MCF 10A (cell line): ENCODE data around the gene PTBP1. TPM values are rescaled to one million over a fixed set of nuclear protein-coding genes. Genes with fewer than 3 reads are reported as not detected.

Source experiments
- BruUV-seq: library from RNA; stranded (reverse); fragments of 400-500 nt; replicated peaks from 2 replicates; lab custom pipeline; 2021; lab: Mats Ljungman, UMichigan
- CTCF ChIA-PET: fragments of 300-600 bp; sonication (Branson Sonifier 250); formaldehyde crosslinking; extraction: SDS; loops from one replicate; lab custom pipeline; 2021; ENCODE audit warnings: antibody characterized with exemption, inconsistent platforms; lab: Yijun Ruan, JAX
- POLR2A ChIA-PET: fragments of 300-600, 350-650 bp; sonication (Branson Sonifier 250); formaldehyde crosslinking; extraction: SDS; loops from one replicate; lab custom pipeline; 2020; ENCODE audit warnings: antibody characterized with exemption, inconsistent platforms; lab: Yijun Ruan, JAX
- DNase-seq: peaks from one replicate; pipeline ENCODE4 v3.0.0-alpha.2; 2018; ENCODE audit not compliant: unreplicated experiment
- H3K27ac Mint-ChIP-seq: one replicate; pipeline ENCODE4 v1.8.0; 2022; ENCODE audit warnings: mild to moderate bottlenecking, low read depth, mixed read lengths; ENCODE audit not compliant: unreplicated experiment
- H3K27me3 Mint-ChIP-seq: one replicate; pipeline ENCODE4 v1.8.0; 2022; ENCODE audit warnings: mixed read lengths; ENCODE audit not compliant: insufficient read depth, unreplicated experiment
- H3K36me3 Mint-ChIP-seq: one replicate; pipeline ENCODE4 v1.8.0; 2022; ENCODE audit warnings: mild to moderate bottlenecking, moderate library complexity, mixed read lengths; ENCODE audit not compliant: insufficient read depth, unreplicated experiment
- H3K4me1 Mint-ChIP-seq: one replicate; pipeline ENCODE4 v1.8.0; 2022; ENCODE audit warnings: mixed read lengths; ENCODE audit not compliant: insufficient read depth, unreplicated experiment
- H3K4me3 Mint-ChIP-seq: one replicate; pipeline ENCODE4 v1.8.0; 2022; ENCODE audit warnings: mild to moderate bottlenecking, moderate library complexity, mixed read lengths; ENCODE audit not compliant: unreplicated experiment
- H3K9me3 Mint-ChIP-seq: one replicate; pipeline ENCODE4 v1.8.0; 2022; ENCODE audit warnings: mixed read lengths; ENCODE audit not compliant: unreplicated experiment
- CTCF ChIP-seq: fragments of 200-600 bp; IDR thresholded peaks from one replicate; pipeline ENCODE4 v1.8.0; 2022; ENCODE audit warnings: antibody characterized with exemption, mild to moderate bottlenecking; ENCODE audit not compliant: unreplicated experiment
- intact Hi-C: fragments of 100-400 bp; cut with micrococcal nuclease; formaldehyde crosslinking; loops from 2 replicates; pipeline ENCODE4 v1.14.1; 2022
- total RNA-seq: library from RNA; stranded (reverse); gene quantifications from 2 replicates; pipeline ENCODE4 v1.2.3, GENCODE V29; 2022

PTBP1 gene
- total RNA-seq, 1 experiment from 2014 or later, result 431 TPM

GRCh38 chr19:750640-751423 is 46.4 kb upstream of the PTBP1 start, which contains the start of gene MISP:
MISP (plus strand) TSS chr19:751112; CDS start chr19:756947, 5,835 bp downstream.
- no peaks in the 10 kb centered on the region for H3K9me3 Mint-ChIP-seq
- H3K27me3 Mint-ChIP-seq, result no peaks in the 10 kb centered on the region
- CTCF ChIA-PET, result no interaction called here
- no peak for TF ChIP-seq CTCF
- peaks cover 12% of the 10 kb centered on the region for H3K4me1 Mint-ChIP-seq
- intact Hi-C loops, result loop anchor here (5.0 kb wide), 1 partner anchor 74 kb away; the partner anchor contains the start of gene FSTL3
- H3K27ac Mint-ChIP-seq, result no peak within 1 kb of the TSS
- BruUV-seq, result no TSS peak
- DNase-seq, result peak; percentile 73
- H3K4me3 Mint-ChIP-seq, result peak within 1 kb of the TSS; percentile 70
- POLR2A ChIA-PET, result interaction anchor here (0.5 to 1.7 kb wide), 9 partner anchors 10 to 175 kb away, joined by 3 to 18 read pairs (median 4); partner anchors contain the start of genes FSTL3 and RNF126
- peaks cover 14% of the 10 kb centered on the region for H3K36me3 Mint-ChIP-seq

GRCh38 chr19:751501-752341 is 45.5 kb upstream of the PTBP1 start:
- Mint-ChIP-seq H3K36me3 (peaks cover 16% of the 10 kb centered on the region), H3K27ac (no peak overlapping the region), H3K27me3 (no peaks in the 10 kb centered on the region), H3K4me3 (peak overlapping the region; percentile 70), H3K9me3 (no peaks in the 10 kb centered on the region), H3K4me1 (peaks cover 12% of the 10 kb centered on the region)
- no peak for TF ChIP-seq CTCF
- CTCF ChIA-PET, result interaction anchor here (0.6 to 1.0 kb wide), 3 partner anchors 18 to 34 kb away, joined by 3 to 5 read pairs (median 3); no protein-coding TSS in a partner anchor
- peak; percentile 88 for DNase-seq
- BruUV-seq, result TSS peak; percentile 53
- intact Hi-C loops, result loop anchor here (5.0 kb wide), 1 partner anchor 74 kb away; the partner anchor contains the start of gene FSTL3
- POLR2A ChIA-PET, result interaction anchor here (0.6 to 1.7 kb wide), 10 partner anchors 9 to 215 kb away, joined by 3 to 18 read pairs (median 4); partner anchors contain the start of genes FSTL3 and RNF126

- no peak for TF ChIP-seq CTCF
- DNase-seq, result peak; percentile 73
- Mint-ChIP-seq H3K27ac (no peak overlapping the region), H3K4me1 (peaks cover 12% of the 10 kb centered on the region), H3K36me3 (peaks cover 16% of the 10 kb centered on the region), H3K27me3 (no peaks in the 10 kb centered on the region), H3K9me3 (no peaks in the 10 kb centered on the region), H3K4me3 (peak overlapping the region; percentile 25)
- no TSS peak for BruUV-seq
- ChIA-PET CTCF (interaction anchor here (0.6 to 1.0 kb wide), 3 partner anchors 18 to 1103 kb away, joined by 4 to 5 read pairs (median 4); no protein-coding TSS in a partner anchor), POLR2A (interaction anchor here (0.6 to 1.6 kb wide), 6 partner anchors 8 to 177 kb away, joined by 3 to 8 read pairs (median 4); no protein-coding TSS in a partner anchor)
- intact Hi-C loops, result loop anchor here (5.0 kb wide), 1 partner anchor 76 kb away; the partner anchor contains the start of gene FSTL3
Measured at GRCh38 chr19:752652-753517, 44.4 kb upstream of the PTBP1 start.
